Measurements from ENCODE around the gene SYK.

SYK gene

GRCh38 chr9:90860382-90860781 lies 58.8 kb downstream of the SYK start:
- TF ChIP-seq CTCF (IDR thresholded peaks at IDR 0.05), result no peak

- TF ChIP-seq CTCF (IDR thresholded peaks at IDR 0.05), result no peak
Measured at GRCh38 chr9:90860826-90861225, 59.2 kb downstream of the SYK start.

GRCh38 chr9:90861380-90861779 lies 59.8 kb downstream of the SYK start:
- TF ChIP-seq CTCF (IDR thresholded peaks at IDR 0.05), result no peak

GRCh38 chr9:90861826-90862740 lies 60.5 kb downstream of the SYK start:
- no peak for TF ChIP-seq CTCF (IDR thresholded peaks at IDR 0.05)

- no peak for TF ChIP-seq CTCF (IDR thresholded peaks at IDR 0.05)
Measured at GRCh38 chr9:90864779-90865178, 63.2 kb downstream of the SYK start.

- TF ChIP-seq CTCF (IDR thresholded peaks at IDR 0.05), result no peak
Measured at GRCh38 chr9:90867101-90867500, 65.5 kb downstream of the SYK start.

- no peak for TF ChIP-seq CTCF (IDR thresholded peaks at IDR 0.05)
Measured at GRCh38 chr9:90868555-90868954, 66.9 kb downstream of the SYK start.

Data from LNCAP (cell line).